ENCODE results near the gene DTWD2.
"Not testable (repeated sequence)": the region's sequence is repeated elsewhere in the genome, so short reads cannot be mapped to it uniquely, and the experiment has no call there.

Gene DTWD2

DNA sequence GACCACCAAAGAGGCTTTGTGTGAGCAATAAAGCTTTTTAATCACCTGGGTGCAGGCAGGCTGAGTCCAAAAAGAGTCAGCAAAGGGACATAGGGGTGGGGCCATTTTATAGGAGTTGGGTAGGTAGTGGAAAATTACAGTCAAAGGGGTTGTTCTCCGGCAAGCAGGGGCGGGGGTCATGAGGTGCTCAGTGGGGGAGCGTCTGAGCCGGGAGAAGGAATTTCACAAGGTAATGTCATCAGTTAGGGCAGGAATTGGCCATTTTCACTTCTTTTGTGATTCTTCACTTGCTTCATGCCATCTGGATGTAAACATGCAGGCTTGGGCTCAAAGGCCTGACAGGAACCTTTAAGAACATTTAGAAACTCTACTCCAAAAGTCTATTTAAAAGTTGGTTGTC is 36.0 kb downstream of the DTWD2 start:
- not testable (repeated sequence) for DNase-seq (ENCODE audit: low read depth in 2 of 2)

DNA sequence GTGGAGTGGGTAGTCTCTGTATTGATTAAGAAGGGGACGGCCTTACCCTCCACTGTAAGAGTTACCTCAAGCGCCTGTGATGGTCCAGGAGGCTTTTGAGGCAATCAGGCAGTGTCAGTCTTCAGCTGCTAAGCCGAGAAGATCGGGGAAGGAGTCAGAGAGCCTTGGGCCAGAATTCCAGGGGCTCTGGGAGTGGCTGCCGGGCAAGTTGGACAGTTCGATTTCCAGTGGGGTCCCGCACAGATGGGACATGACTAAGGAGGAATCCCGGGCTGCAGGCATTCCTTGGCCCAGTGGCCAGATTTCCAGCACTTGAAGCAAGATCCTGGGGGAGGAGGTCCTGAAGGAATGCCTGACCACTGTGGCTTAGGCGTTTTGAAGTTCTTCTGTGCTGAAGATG is 38.0 kb downstream of the DTWD2 start:
- not testable (repeated sequence) for DNase-seq (ENCODE audit: low read depth in 2 of 2)

- no peak for DNase-seq (ENCODE audit: low read depth in 2 of 2)
Measured at GRCh38 chr5:118946138-118946800, 42.1 kb downstream of the DTWD2 start.

- DNase-seq (ENCODE audit: low read depth in 2 of 2) = no peak
Measured at GRCh38 chr5:118937393-118938061, 50.8 kb downstream of the DTWD2 start.

GRCh38 chr5:118933703-118934102 is 54.6 kb downstream of the DTWD2 start:
- DNase-seq (ENCODE audit: low read depth in 2 of 2) = no peak

GRCh38 chr5:118931564-118931963 is 56.8 kb downstream of the DTWD2 start:
- no peak for DNase-seq (ENCODE audit: low read depth in 2 of 2)

- no peak for DNase-seq (ENCODE audit: low read depth in 2 of 2)
Measured at GRCh38 chr5:118924006-118924389, 64.3 kb downstream of the DTWD2 start.

DNA sequence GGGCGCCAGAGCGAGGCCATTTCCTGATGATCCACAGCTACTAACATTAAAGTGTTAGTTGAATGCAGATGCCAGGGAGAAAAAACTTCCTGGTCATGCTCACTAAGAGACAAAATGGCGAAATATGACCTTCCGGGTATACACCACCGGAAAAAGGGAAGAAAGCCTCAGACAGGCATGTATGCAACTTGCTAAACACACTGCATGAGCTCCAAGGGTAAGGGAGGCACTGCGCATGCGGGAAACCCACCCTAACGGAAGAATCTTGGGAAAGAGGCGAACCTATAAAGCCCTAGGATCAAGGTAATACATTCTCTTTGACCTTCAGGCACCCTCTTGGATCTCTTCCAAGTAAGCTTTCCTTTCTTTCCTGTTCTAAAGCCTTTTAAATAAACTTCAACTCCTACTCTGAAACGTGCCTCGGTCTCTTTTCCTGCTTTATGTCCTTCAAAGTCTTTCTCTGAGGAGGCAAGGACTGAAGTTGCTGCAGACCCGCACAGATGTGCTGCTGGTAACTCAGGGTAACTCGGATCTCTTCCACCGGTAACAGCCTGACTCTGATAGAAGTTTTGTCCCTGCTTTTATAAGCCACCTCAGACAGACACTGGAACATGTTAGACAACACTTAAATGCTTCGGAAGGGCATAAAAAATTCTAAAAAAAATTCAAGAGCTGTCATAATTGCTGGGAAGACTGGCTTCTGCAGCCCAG is 64.9 kb downstream of the DTWD2 start:
- no peak for DNase-seq (ENCODE audit: low read depth in 2 of 2)

- no peak for DNase-seq (ENCODE audit: low read depth in 2 of 2)
Measured at GRCh38 chr5:118921866-118922265, 66.5 kb downstream of the DTWD2 start.

- DNase-seq (ENCODE audit: low read depth in 2 of 2) = no peak
Measured at GRCh38 chr5:118919016-118919415, 69.3 kb downstream of the DTWD2 start.

DNA sequence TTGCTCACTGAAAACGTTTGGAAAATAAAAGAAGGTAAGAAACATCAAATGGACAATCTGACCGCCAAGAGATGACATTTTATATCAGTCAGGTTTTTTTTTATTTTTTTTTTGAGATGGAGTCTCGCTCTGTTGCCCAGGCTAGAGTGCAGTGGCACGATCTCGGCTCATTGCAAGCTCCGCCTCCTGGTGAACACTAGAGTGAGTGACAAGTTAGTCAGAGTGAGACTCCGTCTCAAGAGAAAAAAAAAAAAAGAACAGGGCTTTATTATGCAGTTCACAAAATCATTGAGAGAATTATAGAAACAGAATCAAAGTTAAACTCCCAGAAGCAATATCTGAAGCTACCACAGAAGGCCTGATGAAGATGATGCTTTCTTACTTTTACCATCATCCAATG is 70.1 kb downstream of the DTWD2 start:
- no peak for DNase-seq (ENCODE audit: low read depth in 2 of 2)

DNA sequence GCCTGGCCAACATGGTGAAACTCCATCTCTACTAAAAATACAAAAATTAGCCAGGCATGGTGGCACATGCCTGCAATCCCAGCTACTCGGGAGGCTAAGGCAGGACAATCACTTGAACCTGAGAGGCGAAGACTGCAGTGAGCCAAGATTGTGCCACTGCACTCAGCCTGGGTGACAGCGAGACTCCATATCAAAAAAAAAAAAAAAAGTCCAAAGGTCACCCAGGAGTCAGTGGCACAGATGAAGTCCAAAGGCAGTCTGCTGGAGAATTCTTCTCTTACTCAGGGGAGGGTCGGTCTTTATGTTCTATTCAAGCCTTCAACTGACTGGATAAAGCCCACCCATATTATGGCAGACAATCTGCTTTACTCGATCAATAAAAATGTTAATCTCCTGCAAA is 80.8 kb downstream of the DTWD2 start:
- not testable (repeated sequence) for DNase-seq (ENCODE audit: low read depth in 2 of 2)

- no peak for DNase-seq (ENCODE audit: low read depth in 2 of 2)
Measured at GRCh38 chr5:118906947-118907346, 81.4 kb downstream of the DTWD2 start.

DNA sequence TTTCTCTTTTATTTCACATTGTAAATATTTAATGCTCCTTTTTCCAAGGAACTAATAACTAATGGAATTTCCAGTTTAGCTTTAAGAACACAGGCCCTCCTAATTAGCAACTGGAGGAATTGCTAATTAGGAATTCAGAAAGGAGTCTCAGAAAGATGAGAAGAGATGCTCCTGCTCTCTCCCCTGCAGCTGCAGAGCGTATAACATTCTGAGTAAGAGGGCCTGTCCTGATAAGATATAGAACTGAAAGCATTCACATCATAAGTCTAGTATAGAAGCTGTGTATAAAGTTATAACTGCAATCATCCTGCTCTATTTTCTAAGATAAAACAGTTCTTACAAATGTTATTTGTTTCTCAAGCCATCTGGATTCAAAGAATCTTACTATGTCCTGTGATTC is 83.2 kb downstream of the DTWD2 start:
- no peak for DNase-seq (ENCODE audit: low read depth in 2 of 2)

DNA sequence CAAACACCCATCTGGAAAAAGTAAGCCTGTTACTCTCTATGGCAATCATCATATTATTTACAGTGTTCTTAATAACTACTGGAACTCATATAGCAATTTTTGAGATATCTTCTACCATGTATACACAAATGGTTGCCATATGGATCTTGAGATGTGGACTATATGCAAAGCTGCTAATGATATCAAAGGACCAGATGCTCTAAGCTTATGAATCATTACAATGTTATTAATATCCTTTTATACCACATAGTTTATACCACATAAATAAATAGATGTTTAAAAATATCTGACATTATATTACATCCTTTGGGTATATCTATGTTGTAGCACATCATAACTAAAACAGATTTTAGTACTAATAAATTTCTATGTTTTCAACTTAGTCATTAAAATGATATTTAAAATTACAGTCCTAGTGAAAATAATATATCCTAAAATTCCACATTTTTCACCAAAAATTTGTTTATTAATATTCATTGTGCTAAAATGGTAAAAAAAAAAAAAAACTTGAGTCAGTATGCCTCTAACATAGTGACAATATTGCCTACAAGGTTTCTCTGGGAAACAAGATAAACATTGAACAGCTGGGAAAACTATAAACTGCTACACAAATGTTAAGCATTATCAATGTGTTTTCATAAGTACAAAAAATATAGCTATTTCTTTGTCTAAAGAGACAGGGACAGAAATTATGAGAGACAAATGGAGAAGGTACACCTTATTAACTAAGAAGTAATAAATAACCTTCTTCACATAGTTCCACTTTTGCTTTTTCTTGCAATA is 85.5 kb downstream of the DTWD2 start:
- DNase-seq (ENCODE audit: low read depth in 2 of 2) = no peak

GRCh38 chr5:118894709-118895108 is 93.6 kb downstream of the DTWD2 start:
- no peak for DNase-seq (ENCODE audit: low read depth in 2 of 2)

DNA sequence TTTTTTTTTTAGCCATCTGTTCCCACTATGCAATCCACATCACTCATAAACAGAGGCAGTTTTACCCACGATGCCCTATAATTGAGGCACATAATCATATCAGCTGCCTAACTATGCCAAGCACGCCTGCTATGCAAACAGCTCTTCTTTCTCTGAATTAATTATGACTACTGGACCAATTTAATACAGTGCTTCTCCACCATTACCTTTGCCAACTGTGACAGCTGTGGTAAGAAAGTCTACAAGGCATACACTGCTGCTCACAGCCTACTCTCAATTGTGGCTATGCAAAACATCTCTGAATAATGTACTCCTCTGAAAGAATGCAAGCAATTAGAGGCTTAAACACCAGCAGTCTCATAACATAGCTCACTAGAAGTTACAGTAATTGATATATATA is 97.1 kb downstream of the DTWD2 start:
- no peak for DNase-seq (ENCODE audit: low read depth in 2 of 2)

DNA sequence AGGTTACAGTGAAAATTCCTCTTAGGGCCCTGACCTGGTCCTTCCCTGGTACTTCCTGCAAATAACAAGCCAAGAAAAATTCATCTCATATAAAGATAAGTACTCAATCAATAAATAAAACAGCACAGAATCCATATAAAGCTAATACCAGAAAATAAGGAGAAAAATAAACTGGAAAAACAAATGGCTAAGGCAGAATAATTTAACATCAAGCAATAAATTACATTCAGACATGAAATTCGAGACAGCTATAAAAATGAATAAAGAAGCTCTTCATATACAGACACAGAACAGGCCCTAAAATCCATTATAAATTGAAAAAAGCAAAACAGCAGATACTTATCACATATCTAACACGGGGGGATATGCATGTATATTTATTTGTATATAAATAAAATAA is 99.2 kb downstream of the DTWD2 start:
- no peak for DNase-seq (ENCODE audit: low read depth in 2 of 2)

DNA sequence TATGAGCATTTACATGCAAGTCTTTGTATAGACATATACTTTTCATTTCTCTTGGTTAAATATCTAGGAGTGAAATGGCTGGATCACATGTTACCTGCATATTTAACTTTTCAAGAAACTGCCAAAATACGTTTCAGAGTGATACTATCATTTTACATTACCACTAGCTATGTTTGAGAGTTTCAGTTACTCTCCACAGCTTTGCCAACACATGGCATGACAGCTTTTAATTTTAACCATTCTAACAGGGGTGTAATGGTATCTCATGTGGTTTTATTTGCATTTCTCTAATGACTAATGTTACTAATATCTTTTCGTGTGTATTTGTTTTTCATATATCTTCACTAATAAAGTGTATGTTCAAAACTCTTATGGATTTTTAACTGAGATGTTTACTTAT is 99.8 kb downstream of the DTWD2 start:
- DNase-seq (ENCODE audit: low read depth in 2 of 2) = no peak

GRCh38 chr5:118883362-118883761 is 105.0 kb downstream of the DTWD2 start:
- DNase-seq (ENCODE audit: low read depth in 2 of 2) = no peak

GRCh38 chr5:118882666-118883065 is 105.7 kb downstream of the DTWD2 start:
- DNase-seq (ENCODE audit: low read depth in 2 of 2) = no peak

- not testable (repeated sequence) for DNase-seq (ENCODE audit: low read depth in 2 of 2)
Measured at GRCh38 chr5:118876852-118877251, 111.5 kb downstream of the DTWD2 start.
